Karpas-422 (cell line): ENCODE measurements around the gene MS4A2. TPM values are rescaled to one million over a fixed set of nuclear protein-coding genes. Genes with fewer than 3 reads are reported as not detected.
"Not testable (repeated sequence)": the region's sequence is repeated elsewhere in the genome, so short reads cannot be mapped to it uniquely, and the experiment has no call there.

Source experiments
- DNase-seq: peaks from one replicate; pipeline ENCODE4 v3.0.0-alpha.2; 2015
- H2AFZ ChIP-seq: fragments of 200-600 bp; sonication (generic); 2 replicates; pipeline ENCODE4 v1.6.1; 2014; ENCODE audit warnings: antibody characterized with exemption, low read length, mixed read lengths
- H3K27ac ChIP-seq: fragments of 200-600 bp; sonication (generic); 2 replicates; pipeline ENCODE4 v1.5.1; 2014; ENCODE audit warnings: mild to moderate bottlenecking, low read length, moderate library complexity
- H3K27me3 ChIP-seq: fragments of 200-600 bp; sonication (generic); 2 replicates; pipeline ENCODE4 v1.6.1; 2014; ENCODE audit warnings: low read length, mixed read lengths
- H3K36me3 ChIP-seq: fragments of 200-600 bp; sonication (generic); 2 replicates; pipeline ENCODE4 v1.6.1; 2014; ENCODE audit warnings: low read length, mixed read lengths; ENCODE audit not compliant: insufficient read depth
- H3K4me1 ChIP-seq: fragments of 200-600 bp; sonication (generic); 2 replicates; pipeline ENCODE4 v1.6.1; 2014; ENCODE audit warnings: mild to moderate bottlenecking, low read length, mixed read lengths
- H3K4me2 ChIP-seq: fragments of 200-600 bp; sonication (generic); 2 replicates; pipeline ENCODE4 v1.6.1; 2014; ENCODE audit warnings: low read length, low read depth, mild to moderate bottlenecking; ENCODE audit not compliant: poor library complexity, severe bottlenecking
- H3K4me3 ChIP-seq: fragments of 200-600 bp; sonication (generic); 2 replicates; pipeline ENCODE4 v1.5.1; 2014; ENCODE audit warnings: mild to moderate bottlenecking, antibody characterized with exemption, low read length, mixed read lengths
- H3K79me2 ChIP-seq: fragments of 200-600 bp; sonication (generic); 2 replicates; pipeline ENCODE4 v1.6.1; 2014; ENCODE audit warnings: mild to moderate bottlenecking, low read length, mixed read lengths
- H3K9ac ChIP-seq: fragments of 200-600 bp; sonication (generic); 2 replicates; pipeline ENCODE4 v1.6.0; 2014; ENCODE audit warnings: low read length
- H3K9me2 ChIP-seq: fragments of 200-600 bp; sonication (generic), shearing (Covaris generic); replicated peaks from 2 replicates; pipeline ENCODE4 v1.6.0; 2014; ENCODE audit warnings: mild to moderate bottlenecking, low read length, moderate library complexity; ENCODE audit not compliant: insufficient read depth
- H3K9me3 ChIP-seq: fragments of 300-700, 200-600 bp; sonication (generic); 2 replicates; pipeline ENCODE4 v1.6.1; 2014; ENCODE audit warnings: low read length, mixed read lengths
- H4K20me1 ChIP-seq: fragments of 200-600 bp; sonication (generic); 2 replicates; pipeline ENCODE4 v1.6.1; 2014; ENCODE audit warnings: mild to moderate bottlenecking, antibody characterized with exemption, low read length, low read depth; ENCODE audit not compliant: insufficient read depth
- total RNA-seq: library from RNA; depleted of rRNA; stranded (reverse); fragments of >200 nt; shearing (Covaris generic); gene quantifications from 2 replicates; pipeline ENCODE4 v1.2.3, GENCODE V29; 2014; ENCODE audit warnings: low replicate concordance

MS4A2 gene
- total RNA-seq, 1 experiment from 2014 or later, result not detected

GRCh38 chr11:60065801-60066200 is 22.7 kb upstream of the MS4A2 start:
- H3K9me3 ChIP-seq, result no peaks in the 10 kb centered on the region

DNA sequence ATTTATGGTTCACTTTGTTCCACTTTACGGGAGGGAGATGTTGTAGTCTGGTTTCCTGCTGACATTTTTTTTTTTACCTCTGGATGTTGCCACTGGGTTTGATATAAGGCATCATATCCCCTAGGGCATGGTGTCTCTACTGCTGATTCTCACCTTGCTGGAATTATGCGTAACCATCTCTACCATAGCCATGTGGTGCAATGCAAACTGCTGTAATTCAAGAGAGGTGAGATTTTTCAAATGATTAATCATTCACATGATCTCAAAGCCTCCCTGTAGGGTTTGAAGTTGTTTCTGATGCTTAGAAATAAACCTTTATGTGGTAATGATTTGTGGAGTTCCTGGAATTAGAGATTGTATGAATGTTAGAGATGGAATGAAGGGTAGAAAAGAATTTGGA is 19.0 kb upstream of the MS4A2 start:
- Histone ChIP-seq H2AFZ (no peak overlapping the region), H4K20me1 (no peaks in the 10 kb centered on the region), H3K79me2 (no peaks in the 10 kb centered on the region), H3K4me3 (no peak overlapping the region), H3K9ac (no peak overlapping the region), H3K27ac (no peak overlapping the region), H3K9me3 (no peaks in the 10 kb centered on the region), H3K4me2 (no peak overlapping the region), H3K27me3 (no peaks in the 10 kb centered on the region), H3K36me3 (no peaks in the 10 kb centered on the region), H3K4me1 (no peaks in the 10 kb centered on the region), H3K9me2 (no peaks in the 10 kb centered on the region)
- no peak for DNase-seq

More at GRCh38 chr11:60065801-60066200, 22.7 kb upstream of the MS4A2 start:
- no peak overlapping the region for H3K4me3 ChIP-seq
- H3K27me3 ChIP-seq, result no peaks in the 10 kb centered on the region
- H3K4me1 ChIP-seq, result no peaks in the 10 kb centered on the region
- H4K20me1 ChIP-seq, result no peaks in the 10 kb centered on the region
- no peak overlapping the region for H2AFZ ChIP-seq
- H3K79me2 ChIP-seq, result no peaks in the 10 kb centered on the region
- H3K9ac ChIP-seq, result no peak overlapping the region
- no peak overlapping the region for H3K4me2 ChIP-seq
- H3K27ac ChIP-seq, result no peak overlapping the region
- no peaks in the 10 kb centered on the region for H3K9me2 ChIP-seq
- no peaks in the 10 kb centered on the region for H3K36me3 ChIP-seq
- DNase-seq, result no peak

DNA sequence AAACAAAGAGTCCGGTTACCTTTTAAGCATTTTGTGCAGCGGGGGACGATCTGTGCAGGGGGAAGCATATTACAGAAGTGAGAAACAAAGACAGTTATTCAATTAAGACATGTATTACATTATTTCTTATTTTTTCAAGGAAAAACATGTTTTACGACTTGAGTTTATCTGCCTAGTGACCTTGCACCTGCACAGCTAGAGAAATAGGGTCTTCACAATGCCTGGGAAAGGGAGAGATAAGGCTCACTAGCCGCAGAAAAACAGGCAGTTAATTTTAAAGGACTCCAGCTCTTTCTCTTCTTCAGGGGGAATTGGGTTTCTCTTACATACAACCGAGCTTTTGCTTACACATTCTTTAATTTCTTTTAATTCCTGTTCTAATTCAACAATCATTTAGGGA is 16.8 kb upstream of the MS4A2 start:
- not testable (repeated sequence) for H2AFZ ChIP-seq, H3K36me3 ChIP-seq, H4K20me1 ChIP-seq, H3K9me3 ChIP-seq, H3K4me1 ChIP-seq, H3K4me2 ChIP-seq, H3K9me2 ChIP-seq, H3K27me3 ChIP-seq, H3K9ac ChIP-seq, H3K27ac ChIP-seq, H3K79me2 ChIP-seq, H3K4me3 ChIP-seq, DNase-seq

DNA sequence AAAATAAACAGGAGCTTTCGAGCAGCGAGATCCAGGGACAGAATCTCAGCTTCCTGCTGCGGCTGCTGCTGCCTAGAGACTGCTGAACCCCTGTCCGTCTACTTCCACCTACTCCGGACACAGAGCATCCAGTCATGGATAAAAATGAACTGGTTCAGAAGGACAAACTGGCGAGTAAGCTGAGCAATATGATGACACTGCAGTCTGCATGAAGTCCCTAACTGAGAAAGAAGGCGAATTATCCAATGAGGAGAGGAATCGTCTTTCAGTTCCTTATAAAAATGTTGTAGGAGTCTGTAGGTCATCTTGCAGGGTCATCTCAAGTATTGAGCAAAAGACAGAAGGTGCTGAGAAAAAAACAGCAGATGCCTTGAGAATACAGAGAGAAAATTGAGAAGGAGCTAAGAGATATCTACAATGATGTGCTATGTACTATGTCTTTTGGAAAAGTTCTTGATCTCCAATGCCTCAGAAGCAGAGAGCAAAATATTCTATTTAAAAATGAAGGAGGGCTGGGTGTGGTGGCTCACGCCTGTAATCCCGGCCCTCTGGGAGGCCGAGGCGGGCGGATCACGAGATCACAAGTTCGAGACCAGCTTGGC is 11.1 kb upstream of the MS4A2 start:
- no peaks in the 10 kb centered on the region for H3K27me3 ChIP-seq
- no peak overlapping the region for H3K27ac ChIP-seq
- H3K9ac ChIP-seq, result no peak overlapping the region
- no peaks in the 10 kb centered on the region for H3K79me2 ChIP-seq
- no peaks in the 10 kb centered on the region for H3K36me3 ChIP-seq
- H4K20me1 ChIP-seq, result no peaks in the 10 kb centered on the region
- no peaks in the 10 kb centered on the region for H3K9me2 ChIP-seq
- no peak for DNase-seq
- no peaks in the 10 kb centered on the region for H3K9me3 ChIP-seq
- no peak overlapping the region for H3K4me3 ChIP-seq
- H3K4me1 ChIP-seq, result no peaks in the 10 kb centered on the region
- no peak overlapping the region for H2AFZ ChIP-seq
- no peak overlapping the region for H3K4me2 ChIP-seq

- Histone ChIP-seq H3K4me3 (no peak overlapping the region), H3K9ac (no peak overlapping the region), H3K79me2 (no peaks in the 10 kb centered on the region), H3K4me2 (no peak overlapping the region), H3K27me3 (no peaks in the 10 kb centered on the region), H3K9me3 (no peaks in the 10 kb centered on the region), H3K27ac (no peak overlapping the region), H4K20me1 (no peaks in the 10 kb centered on the region), H3K36me3 (no peaks in the 10 kb centered on the region), H2AFZ (no peak overlapping the region), H3K4me1 (no peaks in the 10 kb centered on the region), H3K9me2 (no peaks in the 10 kb centered on the region)
- no peak for DNase-seq
These were observed 10.5 kb upstream of the MS4A2 start for GRCh38 chr11:60077981-60078380.

DNA sequence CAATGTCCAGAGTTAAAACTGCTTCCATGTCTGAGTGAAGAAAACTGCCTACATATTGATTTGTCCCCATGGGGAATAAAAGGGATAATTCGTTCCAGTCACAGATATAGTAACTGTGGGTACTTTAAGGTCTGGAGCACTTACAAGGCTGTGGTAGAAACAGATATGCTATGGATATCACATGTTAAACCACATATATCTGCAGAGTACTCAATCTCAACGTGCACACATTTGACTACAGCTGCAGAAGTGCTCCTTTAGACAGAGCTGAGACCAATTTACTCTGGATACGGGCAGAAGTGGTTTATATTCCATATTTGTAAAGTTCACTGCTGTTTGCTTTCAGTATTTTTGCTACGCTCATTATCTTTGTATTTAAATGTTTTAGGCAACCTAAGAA is 9.7 kb upstream of the MS4A2 start:
- Histone ChIP-seq H3K27ac (no peak overlapping the region), H3K4me1 (no peaks in the 10 kb centered on the region), H3K27me3 (no peaks in the 10 kb centered on the region), H3K9me3 (no peaks in the 10 kb centered on the region), H2AFZ (no peak overlapping the region), H3K4me2 (no peak overlapping the region), H3K9me2 (no peaks in the 10 kb centered on the region), H3K4me3 (no peak overlapping the region), H4K20me1 (no peaks in the 10 kb centered on the region), H3K36me3 (no peaks in the 10 kb centered on the region), H3K9ac (no peak overlapping the region), H3K79me2 (no peaks in the 10 kb centered on the region)
- DNase-seq, result no peak

DNA sequence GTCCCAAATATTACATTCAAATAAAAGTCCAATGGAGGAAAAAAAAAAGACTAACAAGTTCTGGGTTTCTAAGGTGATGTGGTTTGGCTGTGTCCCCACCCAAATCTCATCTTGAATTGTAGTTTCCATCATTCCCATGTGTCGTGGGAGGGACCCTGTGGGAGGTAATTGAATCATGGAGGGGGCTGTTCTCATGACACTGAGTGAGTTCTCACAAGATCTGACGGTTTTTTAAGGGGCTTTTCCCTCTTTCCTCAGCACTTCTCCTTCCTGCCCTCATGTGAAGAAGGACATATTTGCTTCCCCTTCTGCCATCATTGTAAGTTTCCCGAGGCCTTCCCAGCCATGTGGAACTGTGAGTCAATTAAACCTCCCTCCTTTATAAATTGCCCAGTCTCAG is 7.9 kb upstream of the MS4A2 start:
- no peaks in the 10 kb centered on the region for H3K27me3 ChIP-seq
- DNase-seq, result no peak
- no peak overlapping the region for H2AFZ ChIP-seq
- H3K27ac ChIP-seq, result no peak overlapping the region
- H3K9ac ChIP-seq, result no peak overlapping the region
- no peaks in the 10 kb centered on the region for H3K36me3 ChIP-seq
- H3K4me1 ChIP-seq, result no peaks in the 10 kb centered on the region
- H3K4me2 ChIP-seq, result no peak overlapping the region
- H3K79me2 ChIP-seq, result no peaks in the 10 kb centered on the region
- no peaks in the 10 kb centered on the region for H4K20me1 ChIP-seq
- H3K9me2 ChIP-seq, result no peaks in the 10 kb centered on the region
- no peaks in the 10 kb centered on the region for H3K9me3 ChIP-seq
- H3K4me3 ChIP-seq, result no peak overlapping the region

- H3K36me3 ChIP-seq, result no peaks in the 10 kb centered on the region
- H2AFZ ChIP-seq, result no peak overlapping the region
- H3K27ac ChIP-seq, result no peak overlapping the region
- H3K9ac ChIP-seq, result no peak overlapping the region
- H3K9me3 ChIP-seq, result no peaks in the 10 kb centered on the region
- H3K79me2 ChIP-seq, result no peaks in the 10 kb centered on the region
- H3K4me2 ChIP-seq, result no peak overlapping the region
- no peaks in the 10 kb centered on the region for H3K4me1 ChIP-seq
- H3K4me3 ChIP-seq, result no peak overlapping the region
- H3K9me2 ChIP-seq, result no peaks in the 10 kb centered on the region
- no peaks in the 10 kb centered on the region for H3K27me3 ChIP-seq
- DNase-seq, result no peak
- H4K20me1 ChIP-seq, result no peaks in the 10 kb centered on the region
These were observed 3.7 kb upstream of the MS4A2 start for GRCh38 chr11:60084631-60085273.
